Hematopoietic multipotent progenitor cell treated with erythropoietin and hydrocortisone succinate and interleukin-3 and kit ligand, for 8 days (in vitro differentiated cells): ENCODE data around the gene SNAP25.

Source experiments
- DNase-seq: peaks from one replicate; pipeline ENCODE4 v3.0.0-alpha.2; 2015

The SNAP25 gene

GRCh38 chr20:10308652-10309051 lies 90.0 kb downstream of the SNAP25 start:
- DNase-seq: no peak

GRCh38 chr20:10309326-10309725 lies 90.7 kb downstream of the SNAP25 start:
- no peak for DNase-seq

DNA sequence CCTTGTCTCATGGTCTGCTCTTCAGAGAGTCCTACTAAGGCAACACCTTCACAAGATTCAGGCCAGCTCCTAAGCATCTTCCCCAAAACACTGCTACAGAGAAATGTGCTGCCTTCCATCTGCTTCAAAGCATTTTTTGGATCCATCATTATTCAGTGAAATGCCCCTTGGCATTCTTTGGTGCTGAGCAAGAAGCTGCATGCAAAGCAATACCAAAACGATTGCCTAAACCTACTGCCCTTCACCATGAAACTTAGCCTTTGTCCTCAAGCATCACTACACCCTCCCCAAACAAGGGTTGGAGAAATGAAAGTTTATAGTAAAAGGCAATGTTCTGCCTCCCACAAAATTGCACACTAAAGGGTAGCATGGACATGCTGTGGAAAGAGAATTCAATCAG lies 93.5 kb downstream of the SNAP25 start:
- no peak for DNase-seq

DNA sequence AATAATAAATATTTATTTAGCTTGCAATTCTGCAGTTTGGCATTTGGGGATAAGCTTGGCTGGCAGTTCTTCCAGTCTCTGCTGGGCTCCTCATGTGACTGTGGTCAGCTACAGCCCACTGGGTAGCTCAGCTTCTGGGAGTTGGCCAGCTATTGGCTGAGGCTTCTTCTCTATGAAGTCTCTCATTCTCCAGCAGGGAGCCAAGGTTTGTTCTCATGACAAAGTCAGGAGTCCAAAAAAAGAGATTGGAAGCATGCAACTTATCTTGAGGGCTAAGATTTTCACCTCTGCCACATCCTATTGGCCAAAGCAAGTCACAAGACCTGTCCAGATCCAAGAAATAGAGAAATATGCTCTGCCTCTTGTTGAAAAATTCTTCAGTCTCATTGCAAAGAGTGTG lies 94.6 kb downstream of the SNAP25 start:
- DNase-seq: no peak

DNA sequence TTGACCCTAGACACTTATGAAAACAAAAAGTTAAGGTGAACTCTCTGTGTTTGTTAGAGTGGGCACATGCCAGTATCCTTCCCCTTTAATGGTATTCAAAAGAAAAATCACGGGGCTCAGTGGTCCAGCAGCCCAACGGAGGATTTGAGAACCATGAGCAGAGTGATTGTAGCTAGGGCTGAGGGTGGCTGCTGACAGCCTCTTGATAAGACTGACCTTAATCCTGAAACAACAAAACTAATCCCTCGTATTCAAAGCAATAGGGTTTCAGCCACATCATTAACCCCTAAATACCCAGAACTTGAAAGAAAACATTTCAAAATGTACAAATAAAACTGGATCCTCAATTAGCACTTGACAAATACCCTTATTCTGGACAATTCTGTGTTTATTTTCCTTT lies 95.1 kb downstream of the SNAP25 start:
- no peak for DNase-seq

DNA sequence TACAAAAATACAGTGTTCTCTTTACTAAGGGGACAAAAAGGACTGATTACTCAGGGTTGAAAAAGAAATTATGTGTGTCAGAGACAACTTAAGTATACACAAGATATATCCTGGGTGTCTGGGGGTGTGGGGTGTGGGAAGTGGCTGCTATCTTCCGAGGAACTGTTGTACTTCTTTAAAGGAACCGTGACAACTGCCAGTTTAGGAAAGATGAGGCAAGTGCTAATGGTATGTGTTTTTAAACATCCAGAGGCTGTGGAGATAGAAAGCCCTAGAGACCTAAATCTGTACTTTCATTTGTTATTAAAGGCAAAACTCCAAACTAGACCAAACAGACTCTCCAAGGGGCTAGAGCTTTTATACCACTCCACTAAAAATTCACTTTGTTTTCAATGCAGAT lies 95.6 kb downstream of the SNAP25 start:
- DNase-seq: no peak

- no peak for DNase-seq
Observed at GRCh38 chr20:10315138-10315537, 96.5 kb downstream of the SNAP25 start.

- peak; percentile 12 for DNase-seq
Observed at GRCh38 chr20:10316582-10316981, 98.0 kb downstream of the SNAP25 start.

DNA sequence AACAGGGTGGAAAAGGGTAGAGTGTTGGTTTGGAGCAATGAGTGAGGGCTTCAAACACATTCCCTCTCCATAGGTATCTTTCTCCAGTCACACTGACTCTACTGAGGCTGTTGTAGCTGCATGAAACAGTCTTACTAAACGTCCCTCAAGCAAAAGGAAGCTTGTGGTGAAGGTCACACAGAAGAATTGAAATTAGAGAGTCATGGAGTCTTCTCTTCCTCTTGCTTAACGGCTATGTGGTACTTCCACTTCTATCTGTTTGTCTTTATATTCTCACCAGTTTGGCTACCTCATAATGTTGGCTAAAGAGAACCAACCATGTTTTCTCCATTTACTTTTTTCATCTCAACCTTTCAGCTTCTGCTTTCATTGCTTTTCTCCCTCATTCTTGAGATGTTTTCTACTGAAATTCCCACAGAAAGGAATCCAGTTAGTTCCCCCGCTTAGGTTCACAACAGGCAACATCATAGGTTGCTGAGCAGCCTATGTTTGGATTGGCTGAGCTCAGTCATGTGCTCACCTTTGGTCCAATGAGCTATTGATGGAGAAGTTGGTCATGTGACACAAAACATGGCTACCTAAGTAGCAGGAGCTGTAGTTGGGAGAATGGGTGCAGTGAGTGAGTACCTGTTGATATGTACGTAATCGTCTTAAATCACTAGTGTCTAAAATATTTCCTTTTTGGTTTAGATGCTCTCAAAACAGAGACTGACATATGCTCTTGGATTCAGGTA lies 99.8 kb downstream of the SNAP25 start:
- no peak for DNase-seq

DNA sequence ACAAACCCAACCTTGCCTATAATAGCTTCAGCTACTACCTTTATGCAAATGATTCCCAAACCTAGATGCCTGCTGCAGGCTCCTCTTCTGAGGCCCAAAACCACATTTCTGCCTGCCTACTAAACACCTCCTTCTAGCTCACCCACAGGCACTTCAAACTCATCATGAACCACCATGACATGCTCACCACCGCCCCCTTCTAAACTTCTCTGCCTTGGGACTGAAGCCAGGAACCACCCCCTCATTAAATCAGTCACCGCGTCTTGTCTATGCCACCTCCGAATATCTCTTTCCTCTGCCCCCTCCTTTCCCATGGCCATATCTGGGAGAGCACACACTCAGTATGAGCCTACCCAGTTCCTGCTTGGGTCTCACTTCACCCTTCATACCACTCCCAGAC lies 101.2 kb downstream of the SNAP25 start:
- no peak for DNase-seq

DNA sequence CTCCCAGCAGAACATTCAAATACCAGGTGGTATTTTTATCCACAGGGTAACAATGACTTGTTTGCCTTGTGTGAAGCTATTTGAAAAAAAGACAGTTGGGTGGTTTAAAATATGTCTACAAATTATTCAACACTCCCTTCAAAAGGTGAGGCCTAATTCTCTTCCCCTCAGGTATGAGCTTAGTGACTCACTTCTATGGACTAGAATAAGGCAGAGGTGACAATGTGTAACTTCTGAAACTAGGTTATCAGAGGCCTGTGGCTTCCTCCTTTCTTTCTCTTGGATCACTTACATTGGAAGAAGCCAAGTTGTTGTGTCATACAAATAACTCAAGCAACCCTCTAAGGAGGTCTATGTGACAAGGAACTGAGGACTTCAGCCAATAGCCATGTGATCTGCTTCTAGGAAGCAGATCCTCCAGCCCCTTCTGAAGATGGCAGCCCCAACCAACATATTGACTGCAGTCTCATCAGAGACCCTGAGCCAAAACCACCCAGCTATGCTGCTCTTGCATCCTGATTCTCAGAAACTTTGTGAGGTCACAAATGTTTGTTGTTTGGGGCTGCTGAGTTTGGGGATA lies 102.6 kb downstream of the SNAP25 start:
- no peak for DNase-seq

GRCh38 chr20:10322073-10323012 lies 103.7 kb downstream of the SNAP25 start:
- DNase-seq: no peak

DNA sequence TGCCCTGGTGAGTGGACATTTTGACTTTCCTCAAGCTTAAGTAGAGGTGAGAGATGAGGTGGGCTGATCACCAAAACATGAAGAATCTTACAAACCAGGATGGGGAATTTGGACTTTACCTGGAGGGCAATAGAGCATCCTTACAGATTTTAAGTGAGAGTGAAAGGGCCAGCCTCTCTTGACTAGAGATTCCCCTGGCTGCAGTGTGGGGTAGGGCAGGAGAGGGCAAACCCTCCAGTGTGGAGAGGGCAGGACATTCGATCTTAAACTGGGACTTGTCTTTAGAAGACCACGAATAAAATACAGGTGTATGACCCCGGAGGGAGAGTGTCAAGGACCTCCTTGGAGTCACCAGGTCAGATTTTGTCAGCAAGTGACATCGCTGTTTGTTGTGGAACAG lies 105.1 kb downstream of the SNAP25 start:
- no peak for DNase-seq

DNA sequence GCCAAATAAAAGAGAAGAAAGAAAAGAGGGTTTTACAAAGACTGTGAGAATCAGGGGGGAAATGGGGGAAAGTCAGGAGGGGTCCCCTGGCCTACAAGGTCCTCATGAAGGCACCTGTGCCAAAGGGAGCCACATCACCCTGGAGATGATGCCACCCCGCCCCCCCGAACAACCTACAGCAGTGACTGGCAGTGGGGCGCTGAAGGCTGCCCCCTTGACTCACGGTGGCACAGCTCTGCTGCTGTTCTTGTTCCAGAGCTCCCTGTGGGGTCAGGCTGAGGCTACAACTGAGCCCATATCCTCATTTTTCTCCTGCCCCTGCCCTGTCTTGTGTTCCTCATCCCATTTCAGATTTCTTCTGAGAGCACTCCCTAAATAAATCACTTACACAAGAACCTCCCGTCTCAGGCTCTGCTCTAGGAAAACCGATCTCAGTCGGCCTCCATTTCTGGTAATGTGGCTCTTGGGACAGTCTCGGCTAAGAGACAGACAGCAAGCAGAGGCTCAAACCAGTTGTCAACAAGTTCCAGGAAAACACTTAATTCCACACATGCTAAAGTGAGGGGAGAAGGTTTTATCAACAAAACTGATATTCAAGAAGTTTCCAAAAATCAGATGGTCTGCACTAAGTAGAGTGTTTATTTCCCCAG lies 105.7 kb downstream of the SNAP25 start:
- no peak for DNase-seq

- no peak for DNase-seq
Observed at GRCh38 chr20:10328897-10329255, 110.2 kb downstream of the SNAP25 start.

DNA sequence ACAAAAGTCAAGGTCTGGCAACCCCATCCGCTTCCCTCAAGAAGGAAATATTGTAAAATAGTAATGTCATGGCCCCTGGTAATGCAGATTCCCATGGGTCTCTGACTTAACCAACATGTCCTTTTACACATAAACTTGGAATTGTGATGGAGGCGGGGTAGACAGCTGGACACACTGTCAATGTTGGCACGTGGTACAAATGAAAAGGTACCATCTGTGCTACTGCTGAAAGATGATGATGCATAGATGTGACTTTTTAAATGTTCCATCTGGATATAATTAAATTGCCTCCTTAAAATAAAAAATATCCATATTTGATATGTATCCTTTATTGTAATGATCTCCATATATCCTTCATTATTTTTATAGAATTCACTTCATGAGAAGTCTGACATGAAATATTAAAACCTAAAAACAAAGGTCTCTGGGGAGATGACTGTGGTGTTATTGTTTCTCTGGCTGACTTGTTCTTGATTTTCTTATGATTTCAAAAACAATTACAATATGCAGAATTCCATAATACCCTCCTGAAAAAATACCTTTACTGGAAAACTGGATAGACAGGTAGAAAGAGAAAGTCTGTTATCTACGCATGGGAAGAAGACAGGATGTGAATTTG lies 110.9 kb downstream of the SNAP25 start:
- no peak for DNase-seq

GRCh38 chr20:10330071-10330470 lies 111.4 kb downstream of the SNAP25 start:
- DNase-seq: no peak

DNA sequence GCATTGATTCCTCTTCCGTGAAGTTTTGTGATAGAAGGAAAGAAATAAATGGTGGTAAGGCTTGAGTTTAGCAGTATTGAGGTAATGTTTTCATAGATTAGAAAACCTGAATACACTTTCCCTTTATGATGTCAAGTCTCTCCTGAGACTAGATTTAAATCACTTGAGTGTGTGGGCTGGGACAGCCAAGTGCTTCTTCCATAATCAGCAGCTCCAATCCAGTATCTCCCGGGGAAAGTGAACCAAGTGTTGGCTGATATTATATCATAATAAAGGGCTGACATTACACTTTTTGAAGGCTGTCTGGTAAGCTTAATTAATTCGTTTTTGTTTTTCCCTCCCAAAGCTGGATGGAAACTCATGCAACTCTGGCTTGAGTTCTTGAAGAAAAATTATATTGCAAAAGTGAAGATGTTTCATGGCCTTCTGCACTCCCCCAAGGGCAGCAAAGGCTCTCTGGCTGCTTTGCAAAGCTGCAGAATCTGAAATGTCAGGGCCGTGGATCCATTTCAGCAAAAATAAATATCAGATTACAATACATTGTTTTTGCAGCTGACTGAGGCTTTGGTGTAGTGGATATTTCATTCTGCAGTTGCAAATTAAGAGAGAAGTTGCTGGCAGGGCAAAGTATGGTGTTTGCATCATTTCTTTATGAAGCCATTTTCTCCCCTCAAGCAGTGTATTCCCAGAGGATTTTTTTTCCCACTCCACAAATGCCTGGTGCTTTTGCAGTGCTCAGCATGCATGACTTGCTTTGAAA lies 114.2 kb downstream of the SNAP25 start:
- DNase-seq: no peak

GRCh38 chr20:10336959-10337729 lies 118.5 kb downstream of the SNAP25 start:
- no peak for DNase-seq

GRCh38 chr20:10338426-10339180 lies 120.0 kb downstream of the SNAP25 start:
- DNase-seq: no peak

- no peak for DNase-seq
Observed at GRCh38 chr20:10339609-10340008, 121.0 kb downstream of the SNAP25 start.
